Fibroblast of lung (primary cell): ENCODE results near the gene SLC35E4. TPM values are rescaled to one million over a fixed set of nuclear protein-coding genes. Genes with fewer than 3 reads are reported as not detected.

ENCODE experiments used
- DNase-seq, 2 donors: peaks; one replicate each; pipeline versions ENCODE4 v3.0.0 to v3.0.0-alpha.2; 2010; ENCODE audit warnings: low read depth in 2 of 2
- H2AFZ ChIP-seq: 2 replicates; pipeline ENCODE4 v1.5.1; 2012; ENCODE audit warnings: low read length, control low read depth, inconsistent platforms
- H3K27ac ChIP-seq: 2 replicates; pipeline ENCODE4 v1.5.1; 2011; ENCODE audit warnings: low read length, control low read depth; ENCODE audit not compliant: insufficient read depth
- H3K27me3 ChIP-seq: 2 replicates; pipeline ENCODE4 v1.5.1; 2011; ENCODE audit warnings: mild to moderate bottlenecking, low read length; ENCODE audit not compliant: control insufficient read depth, insufficient read depth
- H3K36me3 ChIP-seq: 2 replicates; pipeline ENCODE4 v1.5.1; 2011; ENCODE audit warnings: low read length; ENCODE audit not compliant: control insufficient read depth, insufficient read depth
- H3K4me1 ChIP-seq: 2 replicates; pipeline ENCODE4 v1.5.1; 2011; ENCODE audit warnings: low read length; ENCODE audit not compliant: control insufficient read depth, insufficient read depth; ENCODE audit errors: extremely low read depth
- H3K4me2 ChIP-seq: 2 replicates; pipeline ENCODE4 v1.5.1; 2011; ENCODE audit warnings: low read length, control low read depth; ENCODE audit not compliant: insufficient read depth; ENCODE audit errors: extremely low read depth
- H3K4me3 ChIP-seq, 4 experiments: fragments of 200-600 bp in 1 of 4; sonication (generic) in 1 of 4; replicated peaks in 1 of 4; 2 replicates each; pipeline ENCODE4 v1.5.1; 2011 to 2016; ENCODE audit warnings: low read length in 4 of 4, low read depth in 3 of 4, mild to moderate bottlenecking in 3 of 4, control low read depth in 2 of 4, inconsistent platforms in 1 of 4, mixed read lengths in 1 of 4; ENCODE audit not compliant: insufficient read depth in 1 of 4; ENCODE audit errors: control extremely low read depth in 1 of 4
- H3K79me2 ChIP-seq: 2 replicates; pipeline ENCODE4 v1.5.1; 2012; ENCODE audit warnings: mild to moderate bottlenecking, low read length, inconsistent platforms; ENCODE audit not compliant: control insufficient read depth, insufficient read depth
- H3K9ac ChIP-seq: 2 replicates; pipeline ENCODE4 v1.5.1; 2011; ENCODE audit warnings: mild to moderate bottlenecking, low read length, control low read depth; ENCODE audit not compliant: insufficient read depth
- H3K9me3 ChIP-seq: 2 replicates; pipeline ENCODE4 v1.5.1; 2012; ENCODE audit warnings: low read depth, low read length; ENCODE audit not compliant: control insufficient read depth, insufficient read depth
- H4K20me1 ChIP-seq: 2 replicates; pipeline ENCODE4 v1.5.1; 2011; ENCODE audit warnings: low read length; ENCODE audit not compliant: control insufficient read depth, insufficient read depth; ENCODE audit errors: extremely low read depth
- CTCF ChIP-seq, 2 donors: IDR thresholded peaks in 1 of 2; conservative IDR thresholded peaks in 1 of 2; 1 replicate in 1 of 2; 2 replicates in 1 of 2; pipeline ENCODE4 v1.5.1; 2011 to 2012; ENCODE audit warnings: low read length in 2 of 2, control low read depth in 1 of 2, inconsistent platforms in 1 of 2, low read depth in 1 of 2, mild to moderate bottlenecking in 1 of 2
- EZH2 ChIP-seq: IDR thresholded peaks from 2 replicates; pipeline ENCODE4 v1.5.1; 2012; ENCODE audit warnings: low read length, control low read depth, mild to moderate bottlenecking; ENCODE audit errors: missing control alignments
- polyA plus RNA-seq, 2 donors: library from polyadenylated mRNA; depleted of rRNA in 1 of 2; stranded (reverse) in 1 of 2; unstranded in 1 of 2; fragments of >200 nt; gene quantifications; 2 replicates each; pipeline ENCODE4 v1.2.1, GENCODE V29; 2011 to 2012; ENCODE audit warnings: missing spikeins in 1 of 2
- total RNA-seq: library from RNA; depleted of rRNA; stranded (reverse); fragments of >200 nt; gene quantifications from 2 replicates; pipeline ENCODE4 v1.2.1, GENCODE V29; 2014

SLC35E4 gene
- total and polyA plus RNA-seq, 2 donors (not counting 1 experiment from before 2014, with no cell fraction given): 2.0 to 10.1 TPM

DNA sequence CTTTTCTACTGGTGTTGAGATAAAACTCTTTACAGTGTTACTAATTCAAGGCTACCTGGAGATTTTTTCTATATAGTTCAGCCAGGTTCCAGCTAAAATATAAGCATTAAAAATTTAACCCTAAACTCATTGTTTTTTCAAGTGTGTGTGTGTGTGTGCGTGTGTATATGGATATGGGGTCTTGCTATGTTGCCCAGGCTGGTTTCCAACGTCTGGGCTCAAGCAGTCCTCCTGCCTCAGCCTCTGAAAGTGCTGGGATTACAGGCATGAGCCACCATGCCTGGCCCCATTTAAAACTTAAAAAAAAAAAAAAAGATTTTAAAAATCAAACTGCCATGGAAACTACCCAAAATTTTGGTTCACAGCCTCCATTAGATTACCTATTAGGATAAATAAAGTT, 39.4 kb upstream of the SLC35E4 start:
- H3K4me2 ChIP-seq: no peak overlapping the region
- no peak overlapping the region for H3K4me3 ChIP-seq
- H2AFZ ChIP-seq: no peak overlapping the region
- H3K9me3 ChIP-seq: no peaks in the 10 kb centered on the region
- no peak for TF ChIP-seq CTCF (conservative IDR thresholded peaks at IDR 0.05 in 1 of 2, IDR thresholded peaks at IDR 0.05 in 1 of 2; ENCODE audit: low read depth in 1 of 2, low read length in 2 of 2)
- TF ChIP-seq EZH2: no peak
- no peaks in the 10 kb centered on the region for H3K36me3 ChIP-seq
- no peaks in the 10 kb centered on the region for H4K20me1 ChIP-seq
- no peak overlapping the region for H3K27ac ChIP-seq
- H3K27me3 ChIP-seq: peaks cover 5% of the 10 kb centered on the region
- H3K4me1 ChIP-seq: no peaks in the 10 kb centered on the region
- peaks cover 4% of the 10 kb centered on the region for H3K79me2 ChIP-seq
- no peak for DNase-seq
- H3K9ac ChIP-seq: no peak overlapping the region

GRCh38 chr22:30596886-30597285, 38.7 kb upstream of the SLC35E4 start:
- no peak for TF ChIP-seq CTCF (conservative IDR thresholded peaks at IDR 0.05 in 1 of 2, IDR thresholded peaks at IDR 0.05 in 1 of 2; ENCODE audit: low read depth in 1 of 2, low read length in 2 of 2)
- no peak for TF ChIP-seq EZH2
- no peaks in the 10 kb centered on the region for H3K79me2 ChIP-seq
- H3K36me3 ChIP-seq: no peaks in the 10 kb centered on the region
- no peaks in the 10 kb centered on the region for H3K4me1 ChIP-seq
- no peaks in the 10 kb centered on the region for H3K9me3 ChIP-seq
- no peak overlapping the region for H3K9ac ChIP-seq
- H3K27ac ChIP-seq: no peak overlapping the region
- no peak for DNase-seq
- H3K4me3 ChIP-seq: no peak overlapping the region
- H4K20me1 ChIP-seq: no peaks in the 10 kb centered on the region
- H3K4me2 ChIP-seq: no peak overlapping the region
- no peak overlapping the region for H2AFZ ChIP-seq
- H3K27me3 ChIP-seq: peaks cover 5% of the 10 kb centered on the region

DNA sequence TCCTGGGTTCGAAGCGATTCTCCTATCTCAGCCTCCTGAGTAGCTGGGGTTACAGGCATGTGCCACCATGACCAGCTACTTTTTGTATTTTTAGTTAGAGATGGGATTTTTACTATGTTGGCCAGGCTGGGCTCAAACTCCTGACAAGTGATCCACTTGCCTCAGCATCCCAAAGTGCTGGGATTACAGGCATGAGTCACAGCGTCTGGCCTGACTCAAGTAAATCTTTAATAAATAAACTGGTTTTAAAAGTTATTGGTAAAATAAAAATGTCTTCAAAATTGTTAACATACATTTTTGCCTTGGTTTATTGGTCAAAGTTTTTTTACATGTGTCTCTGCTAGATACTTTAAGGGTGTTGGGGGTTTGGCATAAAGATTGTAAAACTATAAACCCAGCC, 36.6 kb upstream of the SLC35E4 start:
- no peaks in the 10 kb centered on the region for H3K9me3 ChIP-seq
- DNase-seq: peak in 1 of 2 donors; percentile 13
- no peak overlapping the region for H3K4me2 ChIP-seq
- H3K79me2 ChIP-seq: no peaks in the 10 kb centered on the region
- no peak overlapping the region for H3K4me3 ChIP-seq
- H3K27ac ChIP-seq: no peak overlapping the region
- no peak overlapping the region for H3K9ac ChIP-seq
- no peaks in the 10 kb centered on the region for H3K36me3 ChIP-seq
- H3K4me1 ChIP-seq: no peaks in the 10 kb centered on the region
- TF ChIP-seq EZH2: no peak
- no peak for TF ChIP-seq CTCF (conservative IDR thresholded peaks at IDR 0.05 in 1 of 2, IDR thresholded peaks at IDR 0.05 in 1 of 2; ENCODE audit: low read depth in 1 of 2, low read length in 2 of 2)
- no peaks in the 10 kb centered on the region for H4K20me1 ChIP-seq
- no peak overlapping the region for H2AFZ ChIP-seq
- H3K27me3 ChIP-seq: no peaks in the 10 kb centered on the region
